Adipose tissue (tissue), 3 donors: ENCODE data around the gene COMMD10. TPM values are rescaled to one million over a fixed set of nuclear protein-coding genes. Genes with fewer than 3 reads are reported as not detected.

ENCODE experiments used
- H3K27ac ChIP-seq: one replicate; pipeline ENCODE4 v1.5.1; 2013; ENCODE audit warnings: low read depth, low read length
- WGBS, 3 donors: extraction: QIAGEN DNeasy Blood & Tissue Kit; methylation state at CpG; one replicate each; pipeline ENCODE4 v1.1.7; 2013; 5-methylcytosine and 5-hydroxymethylcytosine counted together
- polyA plus RNA-seq, 3 donors: library from polyadenylated mRNA; stranded (reverse); fragments of 200-250 nt; gene quantifications; one replicate each; pipeline ENCODE4 v1.2.3, GENCODE V29; 2013
- donor health status: healthy with polysubstance abuse.
- donor health status: Bipolar disorder and iron deficiency.
- donor health status: healthy.

COMMD10 gene
- polyA plus RNA-seq, 3 donors, result 10.8 to 27.0 (median 14.9) TPM

GRCh38 chr5:116306846-116307245 is 222.0 kb downstream of the COMMD10 start:
- WGBS, 3 donors, result 90 to 98% (median 95%) methylated on average over 2 of the region's 2 CpGs
- no peak overlapping the region for H3K27ac ChIP-seq

GRCh38 chr5:116308391-116308790 is 223.6 kb downstream of the COMMD10 start:
- WGBS, 3 donors, result 95 to 100% (median 97%) methylated on average over 3 of the region's 3 CpGs

GRCh38 chr5:116313366-116313765 is 228.5 kb downstream of the COMMD10 start:
- H3K27ac ChIP-seq, result no peak overlapping the region

More at GRCh38 chr5:116308391-116308790, 223.6 kb downstream of the COMMD10 start:
- H3K27ac ChIP-seq, result no peak overlapping the region

GRCh38 chr5:116315531-116315930 is 230.7 kb downstream of the COMMD10 start:
- H3K27ac ChIP-seq, result no peak overlapping the region
- WGBS, 3 donors, result 73 to 95% (median 84%) methylated on average over 2 of the region's 2 CpGs

GRCh38 chr5:116318091-116318854 is 233.4 kb downstream of the COMMD10 start:
- H3K27ac ChIP-seq, result no peak overlapping the region
- WGBS, 3 donors, result 88 to 93% (median 92%) methylated on average over 4 of the region's 4 CpGs

- no peak overlapping the region for H3K27ac ChIP-seq
Observed at GRCh38 chr5:116320486-116320885, 235.7 kb downstream of the COMMD10 start.

GRCh38 chr5:116329503-116329902 is 244.7 kb downstream of the COMMD10 start:
- H3K27ac ChIP-seq, result no peak overlapping the region
- 87 to 99% (median 92%) methylated on average over 5 of the region's 5 CpGs for WGBS, 3 donors

- WGBS, 3 donors, result 79 to 98% (median 91%) methylated on average over 2 of the region's 2 CpGs
- H3K27ac ChIP-seq, result no peak overlapping the region
Observed at GRCh38 chr5:116340799-116341198, 256.0 kb downstream of the COMMD10 start.

Other genes starting within 250 kb of the COMMD10 start
- gene ATG12, start 243.5 kb upstream of the COMMD10 start, polyA plus RNA-seq, result 10 to 100 TPM; 21.8 to 32.2 (median 29.7) TPM
- 100 to 1,000 TPM in 1 of 3 donors, 10 to 100 TPM in 2; 43.0 to 127 (median 44.7) TPM for gene AP3S1, start 243.1 kb upstream of the COMMD10 start, polyA plus RNA-seq
- gene LVRN, start 122.5 kb upstream of the COMMD10 start, polyA plus RNA-seq, result 10 to 100 TPM in 2 of 3 donors, 1 to 10 TPM in 1; 1.8 to 18.7 (median 13.6) TPM
- gene ARL14EPL, start 52.6 kb upstream of the COMMD10 start, polyA plus RNA-seq, result under 1 TPM in 2 of 3 donors, not detected in 1; 0.18 to 0.22 TPM